ENCODE data around the gene GALNTL6. TPM values are rescaled to one million over a fixed set of nuclear protein-coding genes. Genes with fewer than 3 reads are reported as not detected.

GALNTL6 gene
- total and polyA plus RNA-seq, 2 donors (not counting 3 experiments of a cell fraction or from before 2014, with no cell fraction given), result not detected

- Histone ChIP-seq H3K27me3 (ENCODE audit: control insufficient read depth in 2 of 2, insufficient read depth in 2 of 2, low read length in 2 of 2) (no peaks in the 10 kb centered on the region), H3K4me1 (ENCODE audit: control insufficient read depth, extremely low read depth, insufficient read depth, low read length) (no peaks in the 10 kb centered on the region), H3K36me3 (ENCODE audit: control insufficient read depth in 2 of 2, extremely low read depth in 1 of 2, insufficient read depth in 2 of 2, low read length in 2 of 2) (no peaks in the 10 kb centered on the region), H3K9ac (replicated peaks; ENCODE audit: extremely low read depth, insufficient read depth, low read length) (no peak overlapping the region), H4K20me1 (replicated peaks; ENCODE audit: control insufficient read depth, extremely low read depth, insufficient read depth, low read length) (no peaks in the 10 kb centered on the region), H3K27ac (ENCODE audit: insufficient read depth, low read depth, low read length) (no peak overlapping the region), H3K9me3 (replicated peaks; ENCODE audit: control insufficient read depth, insufficient read depth, low read length) (peaks cover 5% of the 10 kb centered on the region), H3K79me2 (ENCODE audit: control insufficient read depth, insufficient read depth, low read length) (no peaks in the 10 kb centered on the region), H3K9me1 (replicated peaks; ENCODE audit: control insufficient read depth, extremely low read depth, insufficient read depth, low read length) (no peaks in the 10 kb centered on the region), H3K4me3 (replicated peaks in 1 of 3; ENCODE audit: insufficient read depth in 1 of 3, low read depth in 1 of 3, low read length in 3 of 3) (no peak overlapping the region), H2AFZ (ENCODE audit: low read depth, low read length) (no peak overlapping the region), H3K4me2 (ENCODE audit: insufficient read depth, low read length) (no peak overlapping the region)
- ChIA-PET POLR2A (no interaction called here), CTCF (no interaction called here)
- dilution Hi-C loops (cut with MboI; ENCODE audit: extremely low pct_ligation_motif_present, low sequenced_read_pairs), result no loop called here
- no TSS peak for BruUV-seq (replicated peaks)
- DNase-seq (ENCODE audit: low read depth, low spot score) (no peak), FAIRE-seq (no peak)
- intact Hi-C loops (cut with micrococcal nuclease), result no loop called here
- TF ChIP-seq, protein P1, sequence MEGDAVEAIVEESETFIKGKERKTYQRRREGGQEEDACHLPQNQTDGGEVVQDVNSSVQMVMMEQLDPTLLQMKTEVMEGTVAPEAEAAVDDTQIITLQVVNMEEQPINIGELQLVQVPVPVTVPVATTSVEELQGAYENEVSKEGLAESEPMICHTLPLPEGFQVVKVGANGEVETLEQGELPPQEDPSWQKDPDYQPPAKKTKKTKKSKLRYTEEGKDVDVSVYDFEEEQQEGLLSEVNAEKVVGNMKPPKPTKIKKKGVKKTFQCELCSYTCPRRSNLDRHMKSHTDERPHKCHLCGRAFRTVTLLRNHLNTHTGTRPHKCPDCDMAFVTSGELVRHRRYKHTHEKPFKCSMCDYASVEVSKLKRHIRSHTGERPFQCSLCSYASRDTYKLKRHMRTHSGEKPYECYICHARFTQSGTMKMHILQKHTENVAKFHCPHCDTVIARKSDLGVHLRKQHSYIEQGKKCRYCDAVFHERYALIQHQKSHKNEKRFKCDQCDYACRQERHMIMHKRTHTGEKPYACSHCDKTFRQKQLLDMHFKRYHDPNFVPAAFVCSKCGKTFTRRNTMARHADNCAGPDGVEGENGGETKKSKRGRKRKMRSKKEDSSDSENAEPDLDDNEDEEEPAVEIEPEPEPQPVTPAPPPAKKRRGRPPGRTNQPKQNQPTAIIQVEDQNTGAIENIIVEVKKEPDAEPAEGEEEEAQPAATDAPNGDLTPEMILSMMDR (IDR thresholded peaks at IDR 0.05; ENCODE audit: extremely low read depth in 1 of 2, insufficient read depth in 1 of 2, low read depth in 1 of 2, low read length in 2 of 2), result no peak
- TF ChIP-seq GATA2 (IDR thresholded peaks at IDR 0.05; ENCODE audit: insufficient read depth, insufficient read length, low read depth, low read length) (no peak), MYC (IDR thresholded peaks at IDR 0.05; ENCODE audit: low read depth, low read length) (no peak), FOS (IDR thresholded peaks at IDR 0.05; ENCODE audit: borderline replicate concordance, insufficient read depth, low read length) (no peak), POLR2A (IDR thresholded peaks at IDR 0.05; ENCODE audit: low read depth, low read length) (no peak), EZH2 (IDR thresholded peaks at IDR 0.05; ENCODE audit: borderline replicate concordance, low read depth, low read length, severe bottlenecking) (no peak), JUN (IDR thresholded peaks at IDR 0.05; ENCODE audit: borderline replicate concordance, insufficient read depth, insufficient read length, low read depth) (no peak), MAX (IDR thresholded peaks at IDR 0.05; ENCODE audit: insufficient read depth, insufficient read length) (no peak), POLR2AphosphoS5 (IDR thresholded peaks at IDR 0.05; ENCODE audit: insufficient read depth, low read depth, low read length) (no peak)
These were observed 27.8 kb upstream of the GALNTL6 start for GRCh38 chr4:171785388-171785787.

All from endothelial cell of umbilical vein (primary cell).